Endometrial microvascular endothelial cells (primary cell): ENCODE measurements around the gene COL26A1. TPM values are rescaled to one million over a fixed set of nuclear protein-coding genes. Genes with fewer than 3 reads are reported as not detected.

Experiments
- in situ Hi-C: cut with HindIII; loops from 2 replicates; pipeline ENCODE4 v1.10.0; 2017; ENCODE audit warnings: low sequenced_read_pairs, low pct_unique_long_range_greater_than_20kb; ENCODE audit errors: inconsistent ontology term
- total RNA-seq: library from RNA; depleted of rRNA; stranded (reverse); fragments of >200 nt; gene quantifications from one replicate; pipeline ENCODE4 v1.2.3, GENCODE V29; 2015; ENCODE audit errors: inconsistent ontology term

COL26A1 gene
- total RNA-seq, 1 donor from 2014 or later, result not detected

GRCh38 chr7:101367676-101368075 is 5.0 kb downstream of the COL26A1 start:
- in situ Hi-C loops, result no loop called here

GRCh38 chr7:101368422-101369165 is 5.9 kb downstream of the COL26A1 start:
- in situ Hi-C loops, result no loop called here

- in situ Hi-C loops, result no loop called here
Observed at GRCh38 chr7:101370836-101371235, 8.2 kb downstream of the COL26A1 start.

- in situ Hi-C loops, result no loop called here
Observed at GRCh38 chr7:101373812-101374614, 11.3 kb downstream of the COL26A1 start.

GRCh38 chr7:101374990-101375389 is 12.3 kb downstream of the COL26A1 start:
- in situ Hi-C loops, result no loop called here

GRCh38 chr7:101376601-101377000 is 13.9 kb downstream of the COL26A1 start:
- in situ Hi-C loops, result no loop called here

- in situ Hi-C loops, result no loop called here
Observed at GRCh38 chr7:101377189-101377736, 14.6 kb downstream of the COL26A1 start.

GRCh38 chr7:101378751-101379174 is 16.1 kb downstream of the COL26A1 start:
- in situ Hi-C loops, result no loop called here

- in situ Hi-C loops, result no loop called here
Observed at GRCh38 chr7:101379302-101379701, 16.6 kb downstream of the COL26A1 start.

- in situ Hi-C loops, result no loop called here
Observed at GRCh38 chr7:101381549-101382111, 19.0 kb downstream of the COL26A1 start.

GRCh38 chr7:101382937-101383336 is 20.3 kb downstream of the COL26A1 start:
- in situ Hi-C loops, result no loop called here

- in situ Hi-C loops, result no loop called here
Observed at GRCh38 chr7:101386177-101386557, 23.5 kb downstream of the COL26A1 start.

GRCh38 chr7:101386558-101387231 is 24.0 kb downstream of the COL26A1 start:
- in situ Hi-C loops, result no loop called here

- in situ Hi-C loops, result no loop called here
Observed at GRCh38 chr7:101390901-101391301, 28.2 kb downstream of the COL26A1 start.

- in situ Hi-C loops, result no loop called here
Observed at GRCh38 chr7:101391991-101392390, 29.3 kb downstream of the COL26A1 start.

- in situ Hi-C loops, result no loop called here
Observed at GRCh38 chr7:101393865-101394264, 31.2 kb downstream of the COL26A1 start.

- in situ Hi-C loops, result no loop called here
Observed at GRCh38 chr7:101395376-101395775, 32.7 kb downstream of the COL26A1 start.

- in situ Hi-C loops, result no loop called here
Observed at GRCh38 chr7:101397243-101397642, 34.6 kb downstream of the COL26A1 start.

- in situ Hi-C loops, result no loop called here
Observed at GRCh38 chr7:101397770-101398324, 35.2 kb downstream of the COL26A1 start.
